ENCODE measurements around the gene CDK16. TPM values are rescaled to one million over a fixed set of nuclear protein-coding genes. Genes with fewer than 3 reads are reported as not detected.

Gene CDK16
- polyA plus RNA-seq, 1 of the 3 experiments (the other 2 are of a cell fraction), result 116 TPM

GRCh38 chrX:47240619-47241018 lies 22.1 kb downstream of the CDK16 start:
- ChIA-PET POLR2A (no interaction called here), CTCF (interaction anchor here (1.0 kb wide), 1 partner anchor 9 kb away, joined by 3 read pairs; no protein-coding TSS in a partner anchor)
- TF ChIP-seq MAX (IDR thresholded peaks at IDR 0.05; ENCODE audit: low read depth) (no peak), SIN3A (IDR thresholded peaks at IDR 0.05; ENCODE audit: borderline replicate concordance, low read depth, low read length) (no peak), TEAD4 (IDR thresholded peaks at IDR 0.05; ENCODE audit: borderline replicate concordance, insufficient read depth) (no peak), GABPA (IDR thresholded peaks at IDR 0.05; ENCODE audit: low read depth) (no peak), JUND (IDR thresholded peaks at IDR 0.05) (no peak), EP300 (IDR thresholded peaks at IDR 0.05; ENCODE audit: borderline replicate concordance in 1 of 2, low read depth in 1 of 2, low read length in 1 of 2) (no peak), YY1 (IDR thresholded peaks at IDR 0.05; ENCODE audit: low read depth) (no peak), MEF2A (IDR thresholded peaks at IDR 0.05; ENCODE audit: borderline replicate concordance, low read depth) (no peak), RCOR1 (IDR thresholded peaks at IDR 0.05; ENCODE audit: low read length) (no peak), TAF1 (IDR thresholded peaks at IDR 0.05; ENCODE audit: borderline replicate concordance, low read depth, low read length) (no peak)
- TF ChIP-seq, protein P1, sequence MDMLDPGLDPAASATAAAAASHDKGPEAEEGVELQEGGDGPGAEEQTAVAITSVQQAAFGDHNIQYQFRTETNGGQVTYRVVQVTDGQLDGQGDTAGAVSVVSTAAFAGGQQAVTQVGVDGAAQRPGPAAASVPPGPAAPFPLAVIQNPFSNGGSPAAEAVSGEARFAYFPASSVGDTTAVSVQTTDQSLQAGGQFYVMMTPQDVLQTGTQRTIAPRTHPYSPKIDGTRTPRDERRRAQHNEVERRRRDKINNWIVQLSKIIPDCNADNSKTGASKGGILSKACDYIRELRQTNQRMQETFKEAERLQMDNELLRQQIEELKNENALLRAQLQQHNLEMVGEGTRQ (IDR thresholded peaks at IDR 0.05; ENCODE audit: borderline replicate concordance, low read depth, low read length), result no peak
- TF ChIP-seq, protein P2, sequence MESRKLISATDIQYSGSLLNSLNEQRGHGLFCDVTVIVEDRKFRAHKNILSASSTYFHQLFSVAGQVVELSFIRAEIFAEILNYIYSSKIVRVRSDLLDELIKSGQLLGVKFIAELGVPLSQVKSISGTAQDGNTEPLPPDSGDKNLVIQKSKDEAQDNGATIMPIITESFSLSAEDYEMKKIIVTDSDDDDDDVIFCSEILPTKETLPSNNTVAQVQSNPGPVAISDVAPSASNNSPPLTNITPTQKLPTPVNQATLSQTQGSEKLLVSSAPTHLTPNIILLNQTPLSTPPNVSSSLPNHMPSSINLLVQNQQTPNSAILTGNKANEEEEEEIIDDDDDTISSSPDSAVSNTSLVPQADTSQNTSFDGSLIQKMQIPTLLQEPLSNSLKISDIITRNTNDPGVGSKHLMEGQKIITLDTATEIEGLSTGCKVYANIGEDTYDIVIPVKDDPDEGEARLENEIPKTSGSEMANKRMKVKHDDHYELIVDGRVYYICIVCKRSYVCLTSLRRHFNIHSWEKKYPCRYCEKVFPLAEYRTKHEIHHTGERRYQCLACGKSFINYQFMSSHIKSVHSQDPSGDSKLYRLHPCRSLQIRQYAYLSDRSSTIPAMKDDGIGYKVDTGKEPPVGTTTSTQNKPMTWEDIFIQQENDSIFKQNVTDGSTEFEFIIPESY (IDR thresholded peaks at IDR 0.05; ENCODE audit: borderline replicate concordance, low read depth), result no peak
- H3F3A ChIP-seq (replicated peaks; ENCODE audit: insufficient read depth), result no peaks in the 10 kb centered on the region
- 90% methylated on average over 2 of the region's 7 CpGs for WGBS (ENCODE audit: low lambda C conversion rate)
- no peak for DNase-seq
- no peak overlapping the region for H3K4me3 ChIP-seq (ENCODE audit: low read depth in 2 of 2, low read length in 1 of 2)
- no peak overlapping the region for H3K27ac ChIP-seq (ENCODE audit: low read depth in 2 of 2, low read length in 1 of 2)
- H4K20me1 ChIP-seq (ENCODE audit: insufficient read depth), result peaks cover 40% of the 10 kb centered on the region
- H3K9me3 ChIP-seq, result no peaks in the 10 kb centered on the region
- H3K36me3 ChIP-seq (replicated peaks in 1 of 2; ENCODE audit: control insufficient read depth in 1 of 2, insufficient read depth in 2 of 2, low read length in 1 of 2), result peaks cover 26 to 36% of the 10 kb centered on the region in 2 experiments
- peaks cover 0 to 2% of the 10 kb centered on the region in 2 experiments; a peak in 1 of 4 replicates for H3K4me1 ChIP-seq (ENCODE audit: control insufficient read depth in 1 of 2, insufficient read depth in 2 of 2, low read depth in 1 of 2, low read length in 1 of 2)
- no peaks in the 10 kb centered on the region for H3K9me2 ChIP-seq
- no peaks in the 10 kb centered on the region for H3K27me3 ChIP-seq (ENCODE audit: insufficient read depth)
- H3K4me2 ChIP-seq, result no peak overlapping the region
- no peak overlapping the region for H2AFZ ChIP-seq (ENCODE audit: low read depth)
- peaks cover 39% of the 10 kb centered on the region for H3K79me2 ChIP-seq (ENCODE audit: insufficient read depth)
- no peak overlapping the region for H3K9ac ChIP-seq

DNA sequence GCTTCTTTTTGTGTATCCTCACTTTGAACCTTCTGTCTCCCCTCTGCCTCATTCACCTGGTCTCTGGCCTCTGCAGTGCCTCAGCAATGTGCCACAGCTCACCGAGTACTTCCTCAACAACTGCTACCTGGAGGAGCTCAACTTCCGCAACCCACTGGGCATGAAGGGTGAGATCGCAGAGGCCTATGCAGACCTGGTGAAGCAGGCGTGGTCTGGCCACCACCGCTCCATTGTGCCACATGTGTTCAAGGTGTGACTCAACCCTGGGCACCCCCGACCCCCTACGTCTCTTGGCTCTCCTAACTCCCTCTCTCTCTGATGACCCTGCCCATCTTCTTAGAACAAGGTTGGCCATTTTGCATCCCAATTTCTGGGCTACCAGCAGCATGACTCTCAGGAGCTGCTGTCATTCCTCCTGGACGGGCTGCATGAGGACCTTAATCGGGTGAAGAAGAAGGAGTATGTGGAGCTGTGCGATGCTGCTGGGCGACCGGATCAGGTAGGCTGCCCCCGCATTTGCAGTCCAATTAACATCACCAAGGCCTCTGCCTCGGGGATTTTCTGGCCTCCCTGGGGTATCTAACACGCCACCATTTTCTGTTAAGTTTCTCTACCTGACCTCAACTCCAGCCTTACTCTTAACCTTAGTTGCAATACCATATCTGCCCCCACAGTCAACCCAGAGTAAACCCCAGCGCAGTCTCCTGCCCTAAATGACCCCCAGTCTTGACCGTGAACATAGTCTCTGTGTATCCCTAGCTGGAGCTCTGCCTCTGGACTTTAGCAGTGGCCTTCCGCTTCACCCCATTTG lies 22.9 kb downstream of the CDK16 start:
- H3K9me3 ChIP-seq, result no peaks in the 10 kb centered on the region
- TF ChIP-seq MEF2A (IDR thresholded peaks at IDR 0.05; ENCODE audit: borderline replicate concordance, low read depth) (no peak), EZH2phosphoT487 (IDR thresholded peaks at IDR 0.05; ENCODE audit: borderline replicate concordance, low read depth) (no peak), MAX (IDR thresholded peaks at IDR 0.05; ENCODE audit: low read depth) (no peak), YY1 (IDR thresholded peaks at IDR 0.05; ENCODE audit: low read depth) (no peak)
- H3K36me3 ChIP-seq (replicated peaks in 1 of 2; ENCODE audit: control insufficient read depth in 1 of 2, insufficient read depth in 2 of 2, low read length in 1 of 2), result peaks cover 23 to 42% of the 10 kb centered on the region in 2 experiments
- H3K27me3 ChIP-seq (ENCODE audit: insufficient read depth), result no peaks in the 10 kb centered on the region
- H3K9me2 ChIP-seq, result no peaks in the 10 kb centered on the region
- POLR2A ChIA-PET, result no interaction called here
- CTCF ChIA-PET, result interaction anchor here (1.0 kb wide), 1 partner anchor 44 kb away, joined by 3 read pairs; no protein-coding TSS in a partner anchor
- no peak overlapping the region for H3K27ac ChIP-seq (ENCODE audit: low read depth in 2 of 2, low read length in 1 of 2)
- H3K4me2 ChIP-seq, result no peak overlapping the region
- no peak overlapping the region for H3K9ac ChIP-seq
- 95% methylated on average over 15 of the region's 18 CpGs for WGBS (ENCODE audit: low lambda C conversion rate)
- peaks cover 0 to 2% of the 10 kb centered on the region in 2 experiments; a peak in 1 of 4 replicates for H3K4me1 ChIP-seq (ENCODE audit: control insufficient read depth in 1 of 2, insufficient read depth in 2 of 2, low read depth in 1 of 2, low read length in 1 of 2)
- no peak overlapping the region for H2AFZ ChIP-seq (ENCODE audit: low read depth)
- peaks cover 31% of the 10 kb centered on the region for H3K79me2 ChIP-seq (ENCODE audit: insufficient read depth)
- peaks cover 33% of the 10 kb centered on the region for H4K20me1 ChIP-seq (ENCODE audit: insufficient read depth)
- H3K4me3 ChIP-seq (ENCODE audit: low read depth in 2 of 2, low read length in 1 of 2), result no peak overlapping the region
- no peak for DNase-seq
- H3F3A ChIP-seq (replicated peaks; ENCODE audit: insufficient read depth), result no peaks in the 10 kb centered on the region

Measured in SK-N-SH (cell line).